Esophagus squamous epithelium (tissue), 4 donors: ENCODE measurements around the gene RIPK4.

Source experiments
- CTCF ChIP-seq, 6 experiments: fragments of 450-650 bp in 4 of 6; fragments of 200-600 bp in 2 of 6; sonication (generic) in 2 of 6; IDR thresholded peaks; one replicate each; pipeline ENCODE4 v1.5.1; 2016 to 2019; ENCODE audit warnings: antibody characterized with exemption in 6 of 6, mild to moderate bottlenecking in 4 of 6, moderate library complexity in 4 of 6
- POLR2A ChIP-seq, 4 donors: fragments of 450-650 bp; IDR thresholded peaks; one replicate each; pipeline ENCODE4 v1.6.1; 2017; ENCODE audit warnings: antibody characterized with exemption in 4 of 4, mild to moderate bottlenecking in 4 of 4, moderate library complexity in 3 of 4

- no peak for TF ChIP-seq CTCF (IDR thresholded peaks at IDR 0.05)
- TF ChIP-seq POLR2A (IDR thresholded peaks at IDR 0.05) = no peak
These were observed 9.9 kb upstream of the RIPK4 start for GRCh38 chr21:41776778-41777177.
